A673 (cell line): ENCODE data around the gene BICD1.

Source experiments
- EZH2 ChIP-seq: fragments of 200-600 bp; sonication (generic); IDR thresholded peaks from 2 replicates; pipeline ENCODE4 v1.6.1; 2017; ENCODE audit warnings: borderline replicate concordance, low read depth, mild to moderate bottlenecking, mixed read lengths, antibody characterized with exemption, low read length; ENCODE audit not compliant: poor library complexity, severe bottlenecking
- TF ChIP-seq, protein P1 (sequence below): fragments of 300-800, 200-600 bp; sonication (generic); conservative IDR thresholded peaks from 2 replicates; pipeline ENCODE4 v1.5.1; 2017; ENCODE audit warnings: low read depth, mild to moderate bottlenecking, antibody characterized with exemption, low read length, moderate library complexity, mixed read lengths

- TF ChIP-seq, protein P1, sequence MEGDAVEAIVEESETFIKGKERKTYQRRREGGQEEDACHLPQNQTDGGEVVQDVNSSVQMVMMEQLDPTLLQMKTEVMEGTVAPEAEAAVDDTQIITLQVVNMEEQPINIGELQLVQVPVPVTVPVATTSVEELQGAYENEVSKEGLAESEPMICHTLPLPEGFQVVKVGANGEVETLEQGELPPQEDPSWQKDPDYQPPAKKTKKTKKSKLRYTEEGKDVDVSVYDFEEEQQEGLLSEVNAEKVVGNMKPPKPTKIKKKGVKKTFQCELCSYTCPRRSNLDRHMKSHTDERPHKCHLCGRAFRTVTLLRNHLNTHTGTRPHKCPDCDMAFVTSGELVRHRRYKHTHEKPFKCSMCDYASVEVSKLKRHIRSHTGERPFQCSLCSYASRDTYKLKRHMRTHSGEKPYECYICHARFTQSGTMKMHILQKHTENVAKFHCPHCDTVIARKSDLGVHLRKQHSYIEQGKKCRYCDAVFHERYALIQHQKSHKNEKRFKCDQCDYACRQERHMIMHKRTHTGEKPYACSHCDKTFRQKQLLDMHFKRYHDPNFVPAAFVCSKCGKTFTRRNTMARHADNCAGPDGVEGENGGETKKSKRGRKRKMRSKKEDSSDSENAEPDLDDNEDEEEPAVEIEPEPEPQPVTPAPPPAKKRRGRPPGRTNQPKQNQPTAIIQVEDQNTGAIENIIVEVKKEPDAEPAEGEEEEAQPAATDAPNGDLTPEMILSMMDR: no peak
- no peak for TF ChIP-seq EZH2
Observed at GRCh38 chr12:32395026-32395425, 288.4 kb downstream of the BICD1 start.
